Measurements from ENCODE around the gene TET3. TPM values are rescaled to one million over a fixed set of nuclear protein-coding genes. Genes with fewer than 3 reads are reported as not detected.
A peak's percentile ranks its signal among the peaks of the same experiment; 100 is the strongest.

Gene TET3
- polyA plus RNA-seq, 1 donor (not counting 4 experiments of a cell fraction or from before 2014, with no cell fraction given) = 2.9 TPM

- peak overlapping the region; percentile 29 for H3K27ac ChIP-seq (ENCODE audit: control insufficient read depth, insufficient read depth, low read length)
- H3K9me1 ChIP-seq (ENCODE audit: control insufficient read depth, extremely low read depth, insufficient read depth, low read length) = peaks cover 5% of the 10 kb centered on the region
- TF ChIP-seq EZH2 (IDR thresholded peaks at IDR 0.05; ENCODE audit: low read length) = no peak
- TF ChIP-seq, protein P1, sequence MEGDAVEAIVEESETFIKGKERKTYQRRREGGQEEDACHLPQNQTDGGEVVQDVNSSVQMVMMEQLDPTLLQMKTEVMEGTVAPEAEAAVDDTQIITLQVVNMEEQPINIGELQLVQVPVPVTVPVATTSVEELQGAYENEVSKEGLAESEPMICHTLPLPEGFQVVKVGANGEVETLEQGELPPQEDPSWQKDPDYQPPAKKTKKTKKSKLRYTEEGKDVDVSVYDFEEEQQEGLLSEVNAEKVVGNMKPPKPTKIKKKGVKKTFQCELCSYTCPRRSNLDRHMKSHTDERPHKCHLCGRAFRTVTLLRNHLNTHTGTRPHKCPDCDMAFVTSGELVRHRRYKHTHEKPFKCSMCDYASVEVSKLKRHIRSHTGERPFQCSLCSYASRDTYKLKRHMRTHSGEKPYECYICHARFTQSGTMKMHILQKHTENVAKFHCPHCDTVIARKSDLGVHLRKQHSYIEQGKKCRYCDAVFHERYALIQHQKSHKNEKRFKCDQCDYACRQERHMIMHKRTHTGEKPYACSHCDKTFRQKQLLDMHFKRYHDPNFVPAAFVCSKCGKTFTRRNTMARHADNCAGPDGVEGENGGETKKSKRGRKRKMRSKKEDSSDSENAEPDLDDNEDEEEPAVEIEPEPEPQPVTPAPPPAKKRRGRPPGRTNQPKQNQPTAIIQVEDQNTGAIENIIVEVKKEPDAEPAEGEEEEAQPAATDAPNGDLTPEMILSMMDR (optimal IDR thresholded peaks at IDR 0.05 in 1 of 3, IDR thresholded peaks at IDR 0.05 in 1 of 3, conservative IDR thresholded peaks at IDR 0.05 in 1 of 3; ENCODE audit: extremely low read depth in 1 of 3, insufficient read depth in 2 of 3, low read length in 3 of 3) = no peak
- peak overlapping the region; percentile 14 for H3K4me2 ChIP-seq (ENCODE audit: control insufficient read depth, extremely low read depth, insufficient read depth, low read depth, low read length)
- H3K79me2 ChIP-seq (ENCODE audit: control insufficient read depth, insufficient read depth, low read length) = peaks cover 79% of the 10 kb centered on the region
- DNase-seq (ENCODE audit: low read depth, low spot score) = no peak
- H3K27me3 ChIP-seq (ENCODE audit: control insufficient read depth, extremely low read depth, insufficient read depth, low read length) = no peaks in the 10 kb centered on the region
- H4K20me1 ChIP-seq (ENCODE audit: control insufficient read depth, extremely low read depth, insufficient read depth, low read length) = peaks cover 11% of the 10 kb centered on the region
- H3K36me3 ChIP-seq (ENCODE audit: control insufficient read depth in 2 of 2, extremely low read depth in 1 of 2, insufficient read depth in 2 of 2, low read length in 2 of 2) = peaks cover 1 to 14% of the 10 kb centered on the region in 2 experiments
- no peaks in the 10 kb centered on the region for H3K9me3 ChIP-seq (ENCODE audit: control insufficient read depth, low read depth, low read length)
- H3K4me3 ChIP-seq (ENCODE audit: control insufficient read depth in 2 of 3, extremely low read depth in 1 of 3, insufficient read depth in 2 of 3, low read depth in 1 of 3, low read length in 3 of 3) = peak overlapping the region in 1 of 3 experiments; percentile 2
- peak; percentile 5 for FAIRE-seq
- peaks cover 43% of the 10 kb centered on the region for H3K4me1 ChIP-seq (ENCODE audit: control insufficient read depth, extremely low read depth, insufficient read depth, low read length)
- dilution Hi-C loops (cut with MboI; ENCODE audit: extremely low pct_ligation_motif_present, low sequenced_read_pairs) = no loop called here
- no peak overlapping the region for H3K9ac ChIP-seq (ENCODE audit: control insufficient read depth, extremely low read depth, insufficient read depth, low read length)
- no peak overlapping the region for H2AFZ ChIP-seq (ENCODE audit: control insufficient read depth, low read length)
These were observed 7.3 kb downstream of the TET3 start for GRCh38 chr2:73992036-73992435.

DNA sequence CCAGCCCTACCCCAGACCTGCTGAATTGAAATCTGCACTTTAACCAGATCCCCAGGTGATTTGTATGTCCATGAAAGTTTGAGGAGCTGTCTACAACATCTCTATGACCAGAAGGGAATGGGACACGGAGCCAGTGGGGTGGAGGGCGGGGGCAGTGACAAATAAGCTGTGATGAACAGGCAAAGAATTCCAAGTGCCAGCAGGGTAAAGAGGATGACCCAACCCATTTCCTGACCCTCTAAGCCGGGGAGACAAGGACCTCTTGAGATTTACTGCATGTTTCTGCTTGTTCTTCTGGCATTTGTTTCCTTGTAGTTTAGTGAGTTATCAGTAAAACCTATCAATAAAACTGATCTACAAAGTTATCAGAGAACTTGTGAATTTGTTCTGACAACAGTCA lies 8.7 kb downstream of the TET3 start:
- H4K20me1 ChIP-seq (ENCODE audit: control insufficient read depth, extremely low read depth, insufficient read depth, low read length) = peaks cover 2% of the 10 kb centered on the region

More for the DNA sequence above, 8.7 kb downstream of the TET3 start:
- H3K9me1 ChIP-seq (ENCODE audit: control insufficient read depth, extremely low read depth, insufficient read depth, low read length) = peaks cover 7% of the 10 kb centered on the region
- H3K4me2 ChIP-seq (ENCODE audit: control insufficient read depth, extremely low read depth, insufficient read depth, low read depth, low read length) = peak overlapping the region; percentile 75
- FAIRE-seq (no peak), DNase-seq (ENCODE audit: low read depth, low spot score) (no peak)
- peaks cover 31% of the 10 kb centered on the region for H3K4me1 ChIP-seq (ENCODE audit: control insufficient read depth, extremely low read depth, insufficient read depth, low read length)
- peak overlapping the region in 2 of 3 experiments; percentile 7 to 8 for H3K4me3 ChIP-seq (ENCODE audit: control insufficient read depth in 2 of 3, extremely low read depth in 1 of 3, insufficient read depth in 2 of 3, low read depth in 1 of 3, low read length in 3 of 3)
- peaks cover 3 to 5% of the 10 kb centered on the region in 2 experiments for H3K36me3 ChIP-seq (ENCODE audit: control insufficient read depth in 2 of 2, extremely low read depth in 1 of 2, insufficient read depth in 2 of 2, low read length in 2 of 2)
- peak overlapping the region; percentile 27 for H3K27ac ChIP-seq (ENCODE audit: control insufficient read depth, insufficient read depth, low read length)
- TF ChIP-seq, protein P1 (optimal IDR thresholded peaks at IDR 0.05 in 1 of 3, IDR thresholded peaks at IDR 0.05 in 1 of 3, conservative IDR thresholded peaks at IDR 0.05 in 1 of 3; ENCODE audit: extremely low read depth in 1 of 3, insufficient read depth in 2 of 3, low read length in 3 of 3) = no peak
- no peak for TF ChIP-seq EZH2 (IDR thresholded peaks at IDR 0.05; ENCODE audit: low read length)
- no peak overlapping the region for H3K9ac ChIP-seq (ENCODE audit: control insufficient read depth, extremely low read depth, insufficient read depth, low read length)
- no peaks in the 10 kb centered on the region for H3K27me3 ChIP-seq (ENCODE audit: control insufficient read depth, extremely low read depth, insufficient read depth, low read length)
- H2AFZ ChIP-seq (ENCODE audit: control insufficient read depth, low read length) = no peak overlapping the region
- dilution Hi-C loops (cut with MboI; ENCODE audit: extremely low pct_ligation_motif_present, low sequenced_read_pairs) = no loop called here
- H3K79me2 ChIP-seq (ENCODE audit: control insufficient read depth, insufficient read depth, low read length) = peaks cover 78% of the 10 kb centered on the region
- no peaks in the 10 kb centered on the region for H3K9me3 ChIP-seq (ENCODE audit: control insufficient read depth, low read depth, low read length)

Measured in keratinocyte (primary cell).